Thoracic aorta endothelial cell (primary cell): ENCODE results near the gene TBC1D22B. TPM values are rescaled to one million over a fixed set of nuclear protein-coding genes. Genes with fewer than 3 reads are reported as not detected.

Source experiments
- small RNA-seq: library from RNA; depleted of rRNA; stranded (forward); fragments of <200 nt; gene quantifications from one replicate; pipeline ENCODE3, GENCODE V24; 2012
- total RNA-seq: library from RNA; depleted of rRNA; stranded (reverse); fragments of >200 nt; gene quantifications from 2 replicates; pipeline ENCODE4 v1.2.3, GENCODE V29; 2012

Gene TBC1D22B, protein sequence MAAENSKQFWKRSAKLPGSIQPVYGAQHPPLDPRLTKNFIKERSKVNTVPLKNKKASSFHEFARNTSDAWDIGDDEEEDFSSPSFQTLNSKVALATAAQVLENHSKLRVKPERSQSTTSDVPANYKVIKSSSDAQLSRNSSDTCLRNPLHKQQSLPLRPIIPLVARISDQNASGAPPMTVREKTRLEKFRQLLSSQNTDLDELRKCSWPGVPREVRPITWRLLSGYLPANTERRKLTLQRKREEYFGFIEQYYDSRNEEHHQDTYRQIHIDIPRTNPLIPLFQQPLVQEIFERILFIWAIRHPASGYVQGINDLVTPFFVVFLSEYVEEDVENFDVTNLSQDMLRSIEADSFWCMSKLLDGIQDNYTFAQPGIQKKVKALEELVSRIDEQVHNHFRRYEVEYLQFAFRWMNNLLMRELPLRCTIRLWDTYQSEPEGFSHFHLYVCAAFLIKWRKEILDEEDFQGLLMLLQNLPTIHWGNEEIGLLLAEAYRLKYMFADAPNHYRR
- total RNA-seq = 12.2 and 15.2 TPM in 2 replicates

DNA sequence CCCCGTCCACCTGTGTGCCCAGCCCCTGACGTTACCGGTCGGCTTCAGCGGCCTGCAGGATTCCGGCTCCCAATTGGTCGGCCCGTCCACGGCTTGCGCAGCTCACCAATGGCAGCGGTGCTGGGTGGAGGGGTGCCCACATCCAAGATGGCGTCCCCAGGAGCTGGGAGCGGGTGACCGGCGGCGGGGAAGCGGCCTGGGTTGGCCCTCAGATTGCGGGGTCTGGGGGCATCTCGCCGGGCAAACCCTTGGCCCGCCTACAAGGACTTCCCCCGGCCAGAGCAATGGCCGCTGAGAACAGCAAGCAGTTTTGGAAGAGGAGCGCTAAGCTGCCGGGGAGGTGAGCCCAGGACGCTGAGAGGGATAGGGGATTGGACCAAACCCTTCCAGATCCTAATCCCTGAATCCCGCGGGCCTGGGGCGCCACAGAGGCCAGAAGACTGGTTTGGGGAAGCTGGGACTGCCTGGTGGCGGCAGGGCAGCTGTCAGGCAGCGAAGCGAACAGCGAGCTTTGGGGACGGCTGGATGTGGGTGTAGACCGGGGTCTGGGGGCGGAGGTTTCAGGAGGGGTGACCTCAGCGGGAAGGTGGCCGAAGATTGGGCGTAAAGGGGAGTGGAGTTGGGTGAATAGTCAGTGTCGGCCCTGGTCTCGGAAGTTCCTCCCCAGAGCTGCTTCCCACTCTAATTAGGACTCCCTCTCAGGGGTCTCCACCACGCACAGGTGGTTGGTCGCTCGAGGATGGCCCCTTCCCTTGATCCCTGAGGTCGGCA is at the start of gene TBC1D22B, which contains the start of gene TMEM217:
TSS of gene TBC1D22B (plus strand) at position 139 of the 771 bp plus-strand sequence. CDS start at position 285, 146 bp downstream.
TSS of gene TMEM217 (minus strand) at position 511 of the 771 bp plus-strand sequence. CDS start 39,114 bp downstream, outside the sequence.

DNA sequence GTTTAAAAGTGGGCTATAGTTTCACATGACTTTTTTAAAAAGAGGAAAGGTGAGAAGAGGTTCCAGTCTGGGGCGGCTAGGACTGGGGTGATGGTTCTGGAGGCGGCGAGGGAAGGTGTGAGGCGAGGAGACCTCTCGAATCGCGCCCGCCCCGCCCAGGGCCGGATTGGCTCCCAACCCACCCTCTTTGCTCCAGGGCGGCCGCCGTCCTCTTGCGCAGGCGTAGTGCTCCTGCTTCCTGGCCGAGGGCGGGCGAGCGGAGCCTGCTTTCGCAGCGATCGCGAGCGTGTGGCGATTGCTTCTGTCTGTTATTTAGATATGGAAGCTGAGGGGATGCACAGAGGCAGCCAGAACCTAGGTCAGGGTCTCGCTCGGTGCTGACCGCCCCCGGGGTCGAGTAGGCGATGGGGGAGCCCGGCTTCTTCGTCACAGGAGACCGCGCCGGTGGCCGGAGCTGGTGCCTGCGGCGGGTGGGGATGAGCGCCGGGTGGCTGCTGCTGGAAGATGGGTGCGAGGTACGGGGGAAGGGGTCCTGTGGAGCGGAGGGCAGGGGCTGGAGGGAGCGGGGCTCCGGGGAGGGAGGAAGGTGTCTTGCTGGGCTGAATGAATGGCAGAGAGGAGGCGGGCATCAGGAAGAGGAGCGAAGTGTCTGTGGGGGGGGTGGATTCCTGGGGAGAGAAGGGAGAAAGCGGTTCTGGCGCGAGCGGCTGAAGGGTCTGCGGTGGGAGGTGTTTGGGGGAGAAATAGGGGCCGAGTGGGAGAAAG is 96.4 kb downstream of the TBC1D22B start, which contains the start of gene RNF8:
TSS of gene RNF8 (plus strand) at position 223 of the 765 bp plus-strand sequence. CDS start at position 405, 182 bp downstream.

Small RNA genes lying within 50 kb of the gene (small RNA-seq; reads per million reads assigned to genes)
- gene AL096712.1 (not detected), gene RN7SL273P (not detected)

Other genes with a start within 250 kb of the TBC1D22B start
- gene PIM1, start 87.6 kb upstream of the TBC1D22B start, total RNA-seq = 2.7 and 4.5 TPM in 2 replicates
- gene TMEM217, start 372 bp downstream of the TBC1D22B start, total RNA-seq = 8.1 and 9.1 TPM in 2 replicates
- 33.2 and 34.5 TPM in 2 replicates for gene RNF8, start 96.2 kb downstream of the TBC1D22B start, total RNA-seq
- 35.8 and 40.6 TPM in 2 replicates for gene CMTR1, start 175.4 kb downstream of the TBC1D22B start, total RNA-seq
- 48.6 and 52.1 TPM in 2 replicates for gene CCDC167, start 242.1 kb downstream of the TBC1D22B start, total RNA-seq